HG02588 (cell line): ENCODE measurements around the gene CORO1C.

Experiments
- ATAC-seq: cut with Tn5 transposase; IDR thresholded peaks from one replicate; pipeline ENCODE4 v1.9.1; 2021; ENCODE audit warnings: mild to moderate bottlenecking, moderate library complexity; ENCODE audit not compliant: unreplicated experiment

Gene CORO1C

DNA sequence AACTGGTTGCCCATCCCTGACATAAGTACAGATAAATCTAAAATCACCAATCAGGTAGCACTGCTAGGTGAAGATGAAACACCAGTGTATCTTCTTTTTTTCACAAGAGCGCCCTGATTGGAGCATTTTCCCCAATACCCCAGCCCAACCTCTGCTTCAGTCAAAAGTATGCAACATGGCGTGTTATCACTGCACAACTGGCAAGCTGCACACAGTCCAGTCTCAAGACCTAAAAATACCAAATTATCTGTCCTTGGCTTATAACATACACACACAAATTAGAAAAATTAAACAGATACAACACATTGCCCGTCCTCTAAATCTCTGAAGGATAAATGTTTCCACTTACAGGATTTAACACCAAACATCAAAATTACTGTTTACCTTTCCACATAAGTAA is 77.4 kb downstream of the CORO1C start:
- ATAC-seq: no peak

DNA sequence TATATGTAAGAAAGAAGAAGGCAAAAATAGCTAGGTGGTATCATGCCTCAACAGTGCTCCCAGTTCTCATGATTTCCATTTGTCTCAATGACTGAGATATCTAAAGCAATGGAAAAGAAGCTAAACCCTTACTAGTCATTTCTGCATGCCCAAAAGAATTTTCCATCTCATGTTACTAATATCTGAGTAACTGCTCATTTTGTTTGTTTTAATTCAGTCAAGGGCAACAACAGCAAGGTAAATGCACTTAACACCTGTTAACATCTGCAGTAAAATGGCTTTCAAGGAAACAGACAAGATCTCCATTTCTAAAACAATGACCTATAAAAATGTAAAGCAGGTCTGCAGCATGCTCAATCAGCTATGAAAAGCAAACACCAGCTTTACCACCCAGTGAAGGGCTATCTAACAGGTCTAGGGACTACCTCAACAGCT is 78.2 kb downstream of the CORO1C start:
- ATAC-seq: no peak

DNA sequence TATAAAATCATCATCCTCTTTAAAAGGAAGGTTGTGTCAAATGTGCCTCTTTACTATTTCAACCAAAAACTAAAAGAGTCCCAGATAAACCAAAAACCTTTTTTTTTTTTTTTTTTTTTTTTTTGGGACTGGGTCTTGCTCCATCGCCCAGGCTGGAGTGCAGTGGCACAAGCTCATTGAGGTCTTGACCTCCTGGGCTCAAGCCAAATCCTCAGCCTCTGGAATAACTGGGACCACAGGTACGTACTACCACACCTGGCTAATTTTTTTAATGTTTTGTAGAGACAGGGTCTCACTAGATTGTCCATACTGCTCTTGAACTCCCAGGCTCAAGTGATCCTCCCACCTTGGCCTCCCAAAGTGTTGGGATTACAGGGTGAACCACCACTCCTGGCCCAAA is 81.2 kb downstream of the CORO1C start:
- no peak for ATAC-seq

DNA sequence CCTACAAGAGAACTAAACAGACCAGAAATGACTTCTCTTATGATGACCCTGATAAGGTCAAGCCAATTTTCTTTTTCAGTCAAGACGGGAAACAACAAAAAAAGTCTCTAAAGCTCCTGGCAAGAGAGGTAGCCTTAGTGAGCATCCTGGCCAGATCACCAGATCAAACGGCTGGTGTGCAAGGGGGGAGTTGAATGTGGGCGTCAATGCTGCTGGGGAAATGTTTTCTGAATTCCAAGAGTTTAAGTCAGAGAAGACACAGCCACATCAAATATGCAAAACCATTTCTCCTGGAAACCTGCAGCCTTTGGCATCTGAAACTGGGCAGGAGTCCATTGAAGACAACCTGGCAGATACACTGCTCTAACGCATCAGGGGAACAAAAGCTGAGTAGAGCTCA is 81.6 kb downstream of the CORO1C start:
- no peak for ATAC-seq

DNA sequence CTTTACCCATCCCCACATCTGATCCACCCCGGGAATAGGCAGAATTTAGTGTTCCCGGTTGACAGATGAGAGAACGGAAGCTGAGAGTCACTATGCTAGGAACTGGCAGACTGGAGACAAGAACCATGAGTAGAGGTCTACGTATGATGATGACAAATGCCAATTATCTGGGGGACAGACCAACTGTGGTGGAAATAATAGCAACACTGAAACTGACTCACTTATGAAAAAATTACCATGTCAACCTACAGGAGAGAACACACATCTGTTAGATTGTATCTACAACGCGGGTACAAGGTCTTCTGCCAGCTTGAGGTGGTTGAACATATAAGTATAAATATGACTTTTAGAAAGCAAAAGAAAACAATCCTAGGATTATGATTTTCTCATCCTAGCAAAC is 82.2 kb downstream of the CORO1C start:
- no peak for ATAC-seq

DNA sequence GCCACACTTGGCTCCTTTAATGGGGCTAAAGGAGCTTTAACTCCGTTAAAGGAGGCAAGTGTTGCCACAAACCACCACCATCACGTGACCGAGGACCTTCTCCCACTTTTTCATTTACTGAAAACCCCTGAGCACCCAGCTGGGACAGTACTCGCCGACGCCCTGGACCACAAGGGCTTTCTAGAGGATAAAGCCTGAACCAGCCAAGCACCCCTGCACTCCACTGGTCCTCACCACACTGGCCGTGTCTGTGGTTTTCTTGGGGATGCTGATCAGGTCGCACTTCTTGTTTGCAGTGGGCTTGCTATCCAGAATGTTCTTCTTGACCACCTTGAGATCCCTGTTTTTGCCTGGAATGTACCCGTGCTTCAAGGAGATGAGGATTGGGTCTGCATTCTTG is 82.9 kb downstream of the CORO1C start:
- ATAC-seq: no peak

DNA sequence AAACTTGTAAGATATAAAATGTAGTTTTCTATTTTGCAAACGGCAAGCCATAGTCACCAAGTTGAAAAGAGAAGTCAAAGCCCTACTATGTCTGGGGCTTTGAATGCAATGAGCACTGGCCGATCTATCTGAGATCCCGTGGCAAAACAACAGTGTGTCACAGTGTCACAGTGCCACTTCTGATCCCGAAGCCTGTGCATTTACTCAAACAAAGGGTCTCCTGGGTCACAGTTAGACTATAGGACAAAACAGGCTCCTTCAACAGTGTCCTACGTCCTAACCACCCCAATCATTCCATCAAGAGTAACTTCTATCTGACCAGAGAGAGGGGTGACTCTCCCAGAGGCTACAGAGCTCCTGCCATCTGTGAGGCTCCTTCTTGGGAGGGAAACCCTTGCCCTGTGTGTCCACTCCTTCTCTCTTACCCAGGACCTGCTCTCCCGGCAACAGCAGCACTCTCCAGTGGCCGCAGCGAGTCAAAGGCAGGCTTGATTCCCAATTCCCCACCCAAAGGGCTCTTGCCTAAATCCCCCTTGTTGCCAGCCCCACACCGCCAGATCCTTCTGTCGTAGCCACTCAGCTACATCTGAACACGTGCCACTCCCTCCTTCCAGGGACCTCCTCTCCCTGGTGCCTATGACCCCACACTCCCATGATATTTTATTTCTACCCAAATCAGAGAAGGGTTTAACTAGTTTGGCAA is 83.6 kb downstream of the CORO1C start:
- ATAC-seq: no peak

DNA sequence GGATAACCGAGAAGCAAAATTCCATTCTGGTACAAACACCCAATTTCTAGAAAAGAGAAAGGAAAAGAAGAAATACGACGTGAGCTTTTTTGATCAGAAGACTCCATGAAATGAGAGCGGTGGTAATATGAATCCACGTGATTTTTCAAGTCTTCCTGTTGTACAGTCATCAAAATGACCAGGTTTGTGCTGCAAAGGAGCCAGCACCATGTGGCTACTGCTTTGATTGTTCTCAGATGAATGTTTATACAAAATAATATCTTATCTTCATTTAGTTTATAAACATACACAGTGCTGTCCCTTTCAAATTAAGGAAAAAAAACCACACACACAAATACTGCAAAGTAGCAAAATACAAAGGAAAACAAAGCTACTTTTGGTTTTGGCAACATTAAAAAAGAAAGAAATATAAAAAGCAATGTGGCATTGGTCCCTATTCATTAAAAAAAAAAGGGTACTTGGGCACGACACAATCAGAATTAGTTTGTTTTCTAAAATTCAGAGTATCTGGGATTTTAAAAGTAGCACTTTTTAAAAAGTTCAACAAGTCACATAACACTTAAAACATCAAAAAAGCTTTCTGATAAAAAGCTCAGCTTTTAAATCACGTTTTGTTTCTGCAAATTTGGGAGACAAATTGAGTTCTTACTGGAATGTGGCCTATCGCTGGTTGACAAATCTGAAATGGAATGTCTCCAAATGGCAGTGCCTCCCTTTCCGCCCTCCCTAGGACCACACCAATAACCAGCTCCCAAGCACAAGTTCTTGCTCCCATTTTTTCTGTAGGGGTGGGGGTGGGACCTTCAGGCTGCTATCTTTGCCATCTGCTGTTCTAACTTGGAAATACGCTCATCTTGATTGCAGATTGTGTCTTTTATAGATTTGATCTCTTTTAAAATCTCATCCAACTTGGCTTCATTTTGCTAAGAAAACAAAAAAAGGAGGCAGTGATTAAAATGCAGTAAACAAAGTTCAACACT is 84.4 kb downstream of the CORO1C start:
- ATAC-seq: no peak

DNA sequence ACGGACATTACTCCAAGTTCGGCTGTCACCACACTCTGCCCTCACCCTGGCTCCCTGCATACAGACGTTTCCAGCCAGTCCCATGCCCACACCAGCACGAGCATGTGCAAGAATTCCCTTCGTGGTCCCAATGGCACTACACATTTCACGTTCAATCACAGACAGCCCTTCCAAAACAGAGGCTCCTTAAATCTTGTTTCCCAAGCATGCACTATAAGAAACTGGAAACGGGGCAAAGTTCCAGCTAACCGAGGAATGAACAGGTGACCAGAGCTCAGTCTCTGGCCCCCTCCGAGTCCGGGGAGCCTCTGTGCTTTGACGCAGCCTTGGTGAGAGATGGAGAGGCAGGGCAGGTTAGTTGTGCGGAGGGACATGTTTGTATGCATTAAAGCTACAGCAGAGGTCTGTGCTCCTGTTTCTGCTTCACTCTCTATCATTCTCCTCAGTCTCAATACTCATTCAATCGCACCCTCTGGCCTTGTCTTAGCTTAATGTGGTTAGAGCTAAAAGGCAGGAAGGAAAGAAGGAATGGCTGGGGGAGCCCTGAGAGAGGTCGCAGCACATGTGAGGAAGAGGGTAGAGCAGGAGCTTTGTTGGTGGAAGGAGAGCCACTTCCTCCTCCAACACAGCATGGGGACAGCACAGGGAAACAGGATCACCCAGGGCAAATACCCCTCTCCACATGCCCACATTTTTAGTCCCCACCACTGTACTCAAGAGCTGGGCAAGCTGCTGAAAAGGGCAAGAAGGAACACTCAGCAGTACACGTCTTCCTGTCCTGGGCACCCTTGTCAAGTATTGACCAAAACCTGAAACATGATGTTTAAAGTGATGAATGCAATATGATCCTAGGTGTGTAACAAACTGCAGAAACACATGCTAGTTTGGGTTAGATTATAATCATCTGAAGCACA is 85.4 kb downstream of the CORO1C start:
- no peak for ATAC-seq

DNA sequence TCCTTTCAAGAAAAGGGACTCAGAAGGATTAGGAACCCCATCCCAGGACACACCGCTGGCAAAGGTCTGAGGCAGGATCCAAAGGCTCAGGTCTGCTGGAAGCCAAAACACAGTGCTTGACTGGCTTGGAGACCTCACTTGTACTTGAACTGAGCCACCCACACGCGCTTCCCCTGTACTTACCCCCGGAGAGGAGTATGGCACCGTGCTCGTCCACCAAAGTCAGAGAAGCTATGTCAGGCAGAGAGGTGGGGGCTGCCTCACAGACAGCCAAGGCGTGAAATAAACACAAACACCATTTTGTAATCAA is 86.6 kb downstream of the CORO1C start:
- ATAC-seq: no peak

DNA sequence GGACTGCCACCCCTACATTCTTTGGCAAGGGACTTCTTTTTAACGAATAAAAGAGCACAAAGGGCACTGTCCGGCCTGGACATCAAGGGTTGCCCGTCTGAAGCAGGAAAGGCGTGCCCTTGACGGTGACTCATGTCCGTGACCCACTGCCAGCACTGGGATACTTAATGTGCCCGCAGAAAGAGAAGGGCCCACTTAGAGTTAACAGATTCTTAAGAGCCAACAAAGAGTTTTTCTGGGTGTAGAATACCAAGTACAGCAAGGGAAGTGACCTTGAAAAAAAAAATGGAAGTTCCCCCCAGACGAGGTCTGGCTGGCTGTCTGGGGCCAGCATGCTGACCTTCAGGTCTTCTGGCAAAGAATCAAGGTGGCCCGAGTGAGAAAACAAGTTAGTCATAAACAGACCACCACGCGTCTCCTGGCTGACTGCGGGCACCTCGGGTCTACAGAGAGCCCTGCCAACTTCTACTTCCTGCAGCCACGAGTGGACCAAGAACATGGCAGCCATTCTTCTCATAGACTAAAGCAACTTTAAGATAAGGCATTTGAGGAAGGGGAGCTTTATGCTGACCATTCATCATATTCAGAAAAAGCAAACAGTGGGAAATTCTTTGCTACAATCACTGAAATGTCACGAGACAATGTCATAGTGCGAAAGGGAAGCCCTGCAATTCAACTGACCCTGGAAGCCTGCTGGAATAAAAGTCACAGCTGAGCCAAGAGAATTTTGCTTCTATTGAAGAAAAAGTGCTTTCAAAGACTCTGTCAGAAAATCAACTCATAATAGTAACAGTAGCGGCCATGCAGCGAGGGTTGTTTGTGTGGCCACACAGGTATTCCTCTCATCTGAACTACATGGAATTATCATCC is 87.1 kb downstream of the CORO1C start:
- no peak for ATAC-seq

DNA sequence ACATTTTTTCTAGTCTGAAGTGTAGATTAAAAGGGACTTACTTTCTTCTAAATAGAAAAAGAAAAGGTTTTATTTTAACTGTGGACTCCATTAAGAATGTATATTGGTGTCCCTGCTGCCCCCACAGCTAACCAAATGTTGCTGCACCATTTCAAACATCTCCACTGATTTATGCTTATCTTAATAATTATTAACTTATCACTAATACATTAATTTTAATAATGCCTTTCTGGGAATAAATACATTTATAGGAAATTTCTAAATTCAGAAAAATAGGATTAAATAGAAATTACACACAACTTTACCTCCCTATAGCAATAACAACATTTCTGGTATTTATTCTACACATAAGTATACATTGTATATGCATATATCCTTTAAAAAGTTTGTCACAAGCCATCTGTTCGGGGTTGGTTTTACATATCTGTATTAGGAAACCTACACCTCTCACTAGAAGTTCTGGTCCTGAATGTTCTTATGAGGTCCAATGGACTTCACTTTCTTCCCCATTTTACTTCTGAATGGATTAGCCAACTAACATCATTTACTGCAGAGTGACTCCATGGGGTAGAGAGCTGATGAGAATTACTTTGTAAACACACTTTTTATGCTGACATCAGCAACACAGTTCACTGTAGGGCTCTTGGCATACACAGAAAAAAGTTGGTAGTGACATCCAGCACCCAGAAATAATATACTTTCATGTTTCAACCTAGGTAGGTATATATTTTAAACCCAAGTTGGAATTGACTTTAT is 88.2 kb downstream of the CORO1C start:
- ATAC-seq: no peak

DNA sequence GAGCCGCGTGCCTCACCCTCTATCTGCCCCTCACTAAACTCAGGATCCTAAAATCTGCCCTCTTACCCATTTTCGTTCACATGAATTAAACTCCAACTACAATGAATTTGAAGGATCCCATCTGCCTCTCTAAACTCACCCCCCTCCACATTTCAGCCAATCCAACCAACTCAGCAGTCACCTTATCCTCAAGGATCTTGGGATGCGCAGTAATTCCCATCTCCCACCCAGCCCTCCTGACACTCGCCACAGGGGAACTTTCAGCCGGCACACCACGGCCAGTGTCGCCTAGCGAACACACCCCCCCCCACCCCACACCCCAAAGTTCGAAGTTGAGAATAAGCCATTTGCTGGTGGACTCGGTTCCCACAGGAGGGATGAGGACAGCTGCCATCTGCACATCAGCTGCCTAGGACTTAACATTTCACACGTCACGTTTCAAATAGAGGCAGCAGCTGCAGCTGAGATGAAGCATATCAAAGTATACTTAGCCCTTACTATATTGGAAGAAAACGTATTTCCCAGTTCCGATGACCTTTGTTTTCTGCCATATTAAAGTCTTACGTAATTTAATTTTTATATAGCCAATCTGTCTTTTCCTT is 88.9 kb downstream of the CORO1C start:
- ATAC-seq: no peak

DNA sequence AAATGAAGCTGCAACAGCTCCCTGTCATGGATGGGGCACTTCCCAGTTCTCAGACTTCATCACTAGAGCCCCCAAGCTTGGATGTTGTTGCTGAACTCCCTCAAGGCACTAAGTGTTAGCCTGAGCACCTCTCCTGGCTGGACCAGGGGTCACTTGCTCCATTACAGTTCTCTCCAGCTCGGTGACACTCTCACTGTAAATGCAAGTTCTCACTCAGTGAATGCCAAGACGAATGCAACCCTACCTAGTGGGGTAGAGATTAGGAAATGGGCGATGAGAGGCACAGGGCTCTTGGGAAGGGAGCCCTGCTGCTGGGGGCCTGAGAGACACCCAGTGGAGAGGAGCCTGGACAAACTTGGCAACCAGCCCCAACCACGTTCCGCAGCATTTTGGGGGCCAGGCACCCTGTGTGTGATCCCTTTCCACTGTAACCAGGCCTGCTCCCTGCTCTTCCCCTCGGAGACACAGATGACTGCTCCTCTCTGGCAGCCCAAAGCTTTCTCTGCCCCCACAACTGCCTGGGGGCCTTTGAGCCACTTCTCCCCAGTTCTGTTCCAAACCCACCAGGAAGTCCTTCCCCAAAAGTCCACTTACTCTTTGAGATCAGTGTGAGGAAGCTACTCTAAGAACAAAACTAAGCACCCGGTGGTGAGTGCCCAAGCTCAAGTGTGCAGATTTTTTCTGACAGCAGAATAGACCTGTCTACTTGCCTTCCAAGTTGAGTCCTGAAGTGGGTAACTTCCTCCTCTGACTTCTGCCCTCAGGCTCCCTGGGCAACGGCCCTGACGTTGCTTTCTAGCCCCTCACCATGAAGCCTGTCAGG is 89.7 kb downstream of the CORO1C start:
- no peak for ATAC-seq

DNA sequence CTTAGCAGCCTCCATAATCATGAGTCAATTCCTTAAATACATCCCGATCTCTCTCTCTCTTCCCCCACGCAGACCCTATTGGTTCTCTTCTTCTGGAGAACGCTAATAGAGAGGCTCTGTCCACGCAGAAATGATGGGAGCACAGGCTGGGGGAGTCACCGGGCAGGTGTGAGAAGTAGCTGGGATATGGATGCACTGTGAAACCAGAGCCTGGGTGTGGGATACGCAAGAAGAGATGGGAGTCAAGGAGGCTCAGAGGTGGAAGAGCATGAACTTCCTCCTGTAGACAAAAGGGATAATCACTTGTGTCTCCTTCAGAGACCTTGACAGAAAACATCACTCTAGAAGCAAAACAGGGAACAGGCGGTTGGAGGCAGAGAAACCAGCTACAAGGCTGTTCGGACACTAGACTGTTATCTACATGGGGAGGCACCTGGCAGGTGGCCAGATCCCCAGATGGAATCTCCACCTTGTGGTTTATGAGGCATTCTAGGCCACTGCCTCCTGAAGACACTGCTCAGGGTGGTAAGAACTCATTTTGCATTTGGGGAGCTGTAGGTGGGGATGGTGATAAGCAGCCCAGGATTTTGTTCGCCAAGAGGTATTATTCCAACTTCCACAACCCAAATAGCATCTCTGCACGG is 90.4 kb downstream of the CORO1C start:
- ATAC-seq: no peak

DNA sequence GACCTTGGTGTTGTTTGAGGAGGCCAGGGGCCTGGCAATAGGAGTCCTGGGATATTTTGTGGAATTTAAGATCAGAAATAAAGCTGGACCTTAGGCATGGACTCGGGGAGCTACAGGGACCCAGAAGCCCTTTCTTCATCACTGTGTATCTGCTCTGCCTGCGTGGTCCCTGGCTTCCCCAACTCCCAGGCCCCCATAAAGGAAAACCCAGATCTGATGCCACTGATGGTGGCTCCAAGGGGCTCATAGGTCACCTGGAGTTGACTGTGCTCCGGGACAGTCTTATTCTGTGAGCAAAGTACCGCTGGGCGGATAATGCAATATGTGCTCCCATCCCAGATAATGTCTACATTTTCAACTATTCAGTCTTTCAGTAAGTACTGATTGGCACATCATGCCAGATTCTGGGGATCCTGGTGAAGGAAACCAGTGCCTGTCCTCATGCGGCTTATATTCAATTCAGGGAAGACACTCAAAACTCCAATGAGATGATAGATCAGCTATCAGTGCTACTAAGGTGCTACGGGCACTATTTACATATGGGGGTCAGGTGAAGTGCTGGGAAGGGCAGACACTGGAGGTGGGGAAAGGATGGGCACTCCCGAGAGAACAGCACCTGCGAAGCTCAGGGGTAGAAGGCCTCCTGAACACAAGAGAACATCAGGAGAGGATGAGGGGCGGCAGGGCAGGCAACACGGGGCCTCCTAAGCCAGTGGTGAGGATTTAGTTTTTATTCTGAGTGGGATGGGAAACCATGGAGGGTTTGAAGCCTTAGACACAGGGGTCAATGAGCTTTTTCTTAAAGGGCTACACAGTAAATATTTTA is 92.1 kb downstream of the CORO1C start:
- no peak for ATAC-seq
